Aortic smooth muscle cell (primary cell): ENCODE results near the gene IRAK1. TPM values are rescaled to one million over a fixed set of nuclear protein-coding genes. Genes with fewer than 3 reads are reported as not detected.

Source experiments
- total RNA-seq: library from RNA; depleted of rRNA; stranded (reverse); fragments of >200 nt; gene quantifications from 2 replicates; pipeline ENCODE4 v1.2.3, GENCODE V29; 2014

Gene IRAK1
- total RNA-seq = 59.7 and 63.7 TPM in 2 replicates

DNA sequence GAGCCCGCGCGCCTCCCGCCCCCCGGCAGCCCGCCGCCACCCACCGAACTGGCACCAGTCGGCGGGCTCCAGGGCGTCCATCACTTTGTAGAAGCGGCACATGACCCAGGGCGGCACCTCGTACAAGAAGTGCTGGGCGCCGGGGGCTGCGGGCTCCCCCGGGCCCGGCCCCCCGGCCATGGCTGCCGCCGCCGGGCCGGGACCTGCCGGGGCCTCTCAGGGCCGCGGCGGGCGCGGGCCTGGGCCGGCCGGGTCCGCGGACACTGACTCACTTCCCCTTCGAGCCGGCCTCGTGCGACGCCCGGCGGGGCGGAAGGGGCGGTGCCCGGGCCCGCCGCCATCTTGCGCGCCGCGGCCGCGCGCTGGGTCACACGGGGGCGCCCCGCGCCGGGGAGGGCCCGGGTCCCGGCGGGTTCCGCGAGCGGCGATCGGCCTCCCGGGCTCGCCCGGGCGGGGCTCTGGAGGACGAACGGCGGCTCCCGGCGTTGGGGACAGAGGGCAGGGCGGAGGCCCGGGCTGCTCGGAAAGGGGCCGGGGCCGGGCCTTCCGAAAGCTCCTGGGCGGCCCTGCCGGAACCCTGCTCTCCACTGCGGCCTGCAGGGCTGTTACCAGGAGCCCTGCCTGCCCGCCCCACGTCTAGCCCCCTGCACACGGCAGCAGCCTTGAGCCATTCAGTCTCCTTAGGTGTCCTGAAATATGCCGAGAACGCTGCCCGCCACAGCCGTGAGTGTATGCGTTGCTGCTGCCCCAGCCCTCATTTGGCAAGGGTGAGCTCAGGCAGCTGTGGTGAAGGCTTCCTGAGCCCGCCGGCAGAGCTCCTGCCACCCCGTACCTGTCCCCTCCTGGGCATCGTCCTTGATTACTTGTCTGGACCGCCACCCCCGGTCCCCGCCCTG lies at the start of gene IRAK1:
IRAK1 (minus strand) TSS at position 270 of the 896 bp plus-strand sequence; CDS start at position 180, 90 bp downstream.

DNA sequence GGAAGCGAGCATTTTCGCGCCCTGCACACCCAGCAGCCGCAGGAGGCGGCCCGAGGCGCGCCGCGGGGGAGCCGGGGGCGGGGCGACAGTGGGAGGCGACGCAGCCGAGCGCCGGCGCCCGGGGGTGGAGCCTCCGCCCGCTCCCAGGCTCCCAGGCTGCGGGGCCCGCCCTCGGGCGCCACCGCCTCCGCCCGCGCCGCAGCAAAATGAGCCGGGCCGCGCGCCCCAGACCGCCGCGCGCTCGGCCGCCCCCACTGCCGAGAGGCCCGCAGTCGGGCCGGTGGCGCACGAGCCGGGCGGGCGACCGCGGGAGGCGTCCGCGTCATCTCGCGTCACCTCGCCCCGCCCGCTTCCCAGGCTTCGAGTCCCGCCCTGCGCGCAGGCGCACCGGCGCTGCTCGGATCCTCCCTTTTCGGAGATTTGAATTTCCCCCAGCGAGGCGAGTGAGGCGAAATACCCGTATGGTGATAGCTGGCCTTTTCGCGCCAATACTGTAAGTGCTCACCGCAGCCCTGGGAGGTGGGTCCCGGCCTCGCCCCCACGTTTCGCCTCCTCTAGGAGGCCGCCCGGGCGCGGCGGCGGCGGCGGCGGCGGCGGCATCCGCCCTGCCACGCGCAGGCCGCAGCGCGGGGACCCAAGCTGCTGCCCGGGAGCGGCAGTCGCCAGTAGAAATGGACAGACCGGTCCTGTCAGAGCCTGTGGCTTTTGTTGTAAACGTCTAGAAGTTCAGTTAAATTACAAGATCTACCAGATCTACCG lies 47.2 kb downstream of the IRAK1 start, which contains the start of gene TMEM187:
TMEM187 (plus strand) TSS at position 387 of the 759 bp plus-strand sequence. CDS start 9,309 bp downstream, outside the sequence.

DNA sequence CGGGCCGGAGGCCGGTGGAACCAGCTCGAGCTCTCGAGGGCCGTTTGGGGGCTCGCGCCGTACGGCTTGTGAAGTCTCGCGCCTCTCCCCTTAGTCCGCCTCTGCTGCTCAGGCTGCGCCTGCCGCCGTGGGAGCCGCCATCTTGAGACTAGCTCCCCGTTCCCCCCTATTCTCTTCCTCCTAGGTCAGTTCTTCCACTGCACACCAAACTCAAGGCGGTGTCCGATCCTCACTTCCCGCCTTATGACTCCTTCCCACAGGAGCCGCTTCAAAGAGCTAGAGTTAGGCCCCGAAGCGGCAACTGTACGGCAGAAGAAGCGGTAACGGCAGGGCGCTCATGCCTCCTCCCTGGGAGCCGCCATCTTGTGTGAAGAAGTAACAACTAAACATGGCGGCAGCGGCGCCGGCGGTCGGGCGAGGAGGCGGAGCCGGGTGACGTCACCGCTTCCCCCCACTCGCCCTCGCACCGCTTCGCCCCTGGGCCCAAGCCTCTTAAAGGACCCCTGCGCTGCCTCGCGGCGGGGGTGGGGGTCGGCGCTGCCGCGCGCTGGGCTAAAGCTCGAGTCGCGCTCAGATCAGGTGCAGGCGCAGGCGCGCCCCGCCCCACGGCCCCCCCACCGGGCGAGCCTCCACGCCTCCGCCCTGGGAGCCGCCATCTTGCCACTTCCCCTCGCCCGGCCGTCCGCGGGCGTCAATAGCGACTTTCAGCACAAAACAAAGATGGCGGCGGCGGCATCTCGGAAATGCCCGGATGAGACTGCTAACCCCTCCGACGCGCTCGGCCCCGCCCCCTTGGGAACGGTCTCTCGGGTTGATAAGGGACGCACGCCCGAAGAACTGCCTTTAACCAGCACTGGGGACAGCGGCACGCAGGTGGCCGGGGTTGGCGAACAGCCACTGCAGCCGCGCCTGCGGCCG lies 48.0 kb downstream of the IRAK1 start, which contains the start of gene HCFC1:
HCFC1 (minus strand) TSS at position 369 of the 918 bp plus-strand sequence. CDS start 978 bp downstream, outside the sequence.

Other genes with a start within 250 kb of the IRAK1 start
- gene SRPK3, start 238.9 kb downstream of the IRAK1 start, total RNA-seq = 0.26 and 0.56 TPM in 2 replicates
- gene IDH3G, start 225.5 kb downstream of the IRAK1 start, total RNA-seq = 57.4 and 67.8 TPM in 2 replicates
- 168 and 219 TPM in 2 replicates for gene SSR4, start 225.2 kb downstream of the IRAK1 start, total RNA-seq
- 0.37 and 0.53 TPM in 2 replicates for gene PDZD4, start 189.4 kb downstream of the IRAK1 start, total RNA-seq
- gene L1CAM, start 133.7 kb downstream of the IRAK1 start, total RNA-seq = under 0.01 and 0.13 TPM in 2 replicates
- not detected in 2 replicates for gene AVPR2, start 115.2 kb downstream of the IRAK1 start, total RNA-seq
- gene ARHGAP4, start 93.6 kb downstream of the IRAK1 start, total RNA-seq = 1.1 and 1.2 TPM in 2 replicates
- gene NAA10, start 84.9 kb downstream of the IRAK1 start, total RNA-seq = 42.7 and 52.8 TPM in 2 replicates
- 18.8 and 20.8 TPM in 2 replicates for gene RENBP, start 75.3 kb downstream of the IRAK1 start, total RNA-seq
- gene HCFC1, start 48.1 kb downstream of the IRAK1 start, total RNA-seq = 11.8 and 12.7 TPM in 2 replicates
- 6.4 and 7.3 TPM in 2 replicates for gene TMEM187, start 47.1 kb downstream of the IRAK1 start, total RNA-seq
- 18.0 and 29.0 TPM in 2 replicates for gene MECP2, start 77.8 kb upstream of the IRAK1 start, total RNA-seq
- gene OPN1LW, start 124.3 kb upstream of the IRAK1 start, total RNA-seq = not detected in 2 replicates
- gene OPN1MW, start 162.7 kb upstream of the IRAK1 start, total RNA-seq = not detected in 2 replicates
- not detected in 2 replicates for gene OPN1MW2, start 199.9 kb upstream of the IRAK1 start, total RNA-seq
- not detected in 2 replicates for gene OPN1MW3, start 237.7 kb upstream of the IRAK1 start, total RNA-seq